Loucy (cell line): ENCODE results near the gene DDX17.

Source experiments
- EZH2phosphoT487 ChIP-seq: fragments of 200-600 bp; IDR thresholded peaks from 2 replicates; pipeline ENCODE4 v1.6.1; 2018; ENCODE audit warnings: antibody characterized with exemption, mild to moderate bottlenecking, moderate library complexity, borderline replicate concordance
- TF ChIP-seq, protein P1 (sequence below): fragments of 200-600 bp; sonication (generic); conservative IDR thresholded peaks from 2 replicates; pipeline ENCODE4 v1.5.1; 2014; ENCODE audit warnings: mild to moderate bottlenecking, antibody characterized with exemption, low read length

- TF ChIP-seq, protein P1, sequence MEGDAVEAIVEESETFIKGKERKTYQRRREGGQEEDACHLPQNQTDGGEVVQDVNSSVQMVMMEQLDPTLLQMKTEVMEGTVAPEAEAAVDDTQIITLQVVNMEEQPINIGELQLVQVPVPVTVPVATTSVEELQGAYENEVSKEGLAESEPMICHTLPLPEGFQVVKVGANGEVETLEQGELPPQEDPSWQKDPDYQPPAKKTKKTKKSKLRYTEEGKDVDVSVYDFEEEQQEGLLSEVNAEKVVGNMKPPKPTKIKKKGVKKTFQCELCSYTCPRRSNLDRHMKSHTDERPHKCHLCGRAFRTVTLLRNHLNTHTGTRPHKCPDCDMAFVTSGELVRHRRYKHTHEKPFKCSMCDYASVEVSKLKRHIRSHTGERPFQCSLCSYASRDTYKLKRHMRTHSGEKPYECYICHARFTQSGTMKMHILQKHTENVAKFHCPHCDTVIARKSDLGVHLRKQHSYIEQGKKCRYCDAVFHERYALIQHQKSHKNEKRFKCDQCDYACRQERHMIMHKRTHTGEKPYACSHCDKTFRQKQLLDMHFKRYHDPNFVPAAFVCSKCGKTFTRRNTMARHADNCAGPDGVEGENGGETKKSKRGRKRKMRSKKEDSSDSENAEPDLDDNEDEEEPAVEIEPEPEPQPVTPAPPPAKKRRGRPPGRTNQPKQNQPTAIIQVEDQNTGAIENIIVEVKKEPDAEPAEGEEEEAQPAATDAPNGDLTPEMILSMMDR, result no peak
- TF ChIP-seq EZH2phosphoT487, result no peak
These were observed at the start of gene DDX17 for GRCh38 chr22:38506118-38506962.
